Measurements from ENCODE around the gene MARCKS. TPM values are rescaled to one million over a fixed set of nuclear protein-coding genes. Genes with fewer than 3 reads are reported as not detected.
A peak's percentile ranks its signal among the peaks of the same experiment; 100 is the strongest.

The MARCKS gene
- total RNA-seq, 1 donor from 2014 or later, result 163 TPM

DNA sequence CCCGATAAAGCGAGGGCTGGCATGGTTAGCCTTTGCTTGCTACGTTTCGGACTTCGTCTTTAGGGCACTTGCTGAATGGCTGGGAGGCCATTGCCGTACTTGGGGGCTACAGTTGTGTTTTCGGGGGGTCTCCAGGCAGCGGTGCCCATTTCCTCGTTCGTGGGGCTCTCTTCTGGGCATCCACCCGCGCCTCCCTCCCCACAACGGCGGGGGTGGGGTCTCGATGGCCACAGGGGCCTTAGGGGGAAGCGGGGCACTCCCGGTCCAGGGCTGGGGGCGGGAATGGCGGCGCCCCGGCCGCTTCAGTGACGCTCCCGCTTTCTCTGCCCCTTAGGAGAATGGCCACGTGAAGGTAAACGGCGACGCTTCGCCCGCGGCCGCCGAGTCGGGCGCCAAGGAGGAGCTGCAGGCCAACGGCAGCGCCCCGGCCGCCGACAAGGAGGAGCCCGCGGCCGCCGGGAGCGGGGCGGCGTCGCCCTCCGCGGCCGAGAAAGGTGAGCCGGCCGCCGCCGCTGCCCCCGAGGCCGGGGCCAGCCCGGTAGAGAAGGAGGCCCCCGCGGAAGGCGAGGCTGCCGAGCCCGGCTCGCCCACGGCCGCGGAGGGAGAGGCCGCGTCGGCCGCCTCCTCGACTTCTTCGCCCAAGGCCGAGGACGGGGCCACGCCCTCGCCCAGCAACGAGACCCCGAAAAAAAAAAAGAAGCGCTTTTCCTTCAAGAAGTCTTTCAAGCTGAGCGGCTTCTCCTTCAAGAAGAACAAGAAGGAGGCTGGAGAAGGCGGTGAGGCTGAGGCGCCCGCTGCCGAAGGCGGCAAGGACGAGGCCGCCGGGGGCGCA lies 2.4 kb downstream of the MARCKS start:
- Mint-ChIP-seq H3K4me3 (peak overlapping the region; percentile 93), H3K27me3 (ENCODE audit: insufficient read depth, low read depth) (peaks cover 15% of the 10 kb centered on the region), H3K27ac (peak overlapping the region; percentile 87), H3K36me3 (peaks cover 30% of the 10 kb centered on the region), H3K9me3 (peaks cover 4% of the 10 kb centered on the region), H3K4me1 (peaks cover 19% of the 10 kb centered on the region)
- Histone ChIP-seq H3K9me3 (ENCODE audit: low read depth) (no peaks in the 10 kb centered on the region), H3K79me2 (ENCODE audit: low read depth) (peaks cover 89% of the 10 kb centered on the region), H3K4me2 (peak overlapping the region; percentile 92), H3K9ac (peak overlapping the region; percentile 62), H4K20me1 (ENCODE audit: low read depth) (peaks cover 39% of the 10 kb centered on the region), H3K4me1 (peaks cover 13% of the 10 kb centered on the region), H3K36me3 (peaks cover 4% of the 10 kb centered on the region), H2AFZ (replicated peaks) (no peak overlapping the region), H3F3A (ENCODE audit: low read depth) (peaks cover 43% of the 10 kb centered on the region), H3K27me3 (no peaks in the 10 kb centered on the region), H3K27ac (peak overlapping the region; percentile 79), H3K4me3 (peak overlapping the region; percentile 97)
- peak; percentile 56 for DNase-seq (ENCODE audit: low spot score)
- TF ChIP-seq EZH2phosphoT487 (IDR thresholded peaks at IDR 0.05), result no peak
- TF ChIP-seq CTCF (IDR thresholded peaks at IDR 0.05), result no peak
- no peak for TF ChIP-seq EZH2 (IDR thresholded peaks at IDR 0.05)

GRCh38 chr6:113860181-113860955 lies 3.2 kb downstream of the MARCKS start:
- H3K4me2 ChIP-seq, result peak overlapping the region; percentile 92
- peaks cover 13% of the 10 kb centered on the region for H3K4me1 ChIP-seq
- peak overlapping the region; percentile 97 for H3K4me3 ChIP-seq
- Mint-ChIP-seq H3K4me3 (peak overlapping the region; percentile 96), H3K27me3 (ENCODE audit: insufficient read depth, low read depth) (peaks cover 15% of the 10 kb centered on the region), H3K27ac (peak overlapping the region; percentile 99), H3K9me3 (peaks cover 4% of the 10 kb centered on the region), H3K4me1 (peaks cover 18% of the 10 kb centered on the region), H3K36me3 (peaks cover 30% of the 10 kb centered on the region)
- no peak for TF ChIP-seq EZH2phosphoT487 (IDR thresholded peaks at IDR 0.05)
- peaks cover 50% of the 10 kb centered on the region for H3F3A ChIP-seq (ENCODE audit: low read depth)
- H4K20me1 ChIP-seq (ENCODE audit: low read depth), result peaks cover 39% of the 10 kb centered on the region
- peak; percentile 43 for DNase-seq (ENCODE audit: low spot score)
- H3K9me3 ChIP-seq (ENCODE audit: low read depth), result no peaks in the 10 kb centered on the region
- H3K9ac ChIP-seq, result no peak overlapping the region
- no peak overlapping the region for H2AFZ ChIP-seq (replicated peaks)
- H3K27ac ChIP-seq, result no peak overlapping the region
- H3K27me3 ChIP-seq, result no peaks in the 10 kb centered on the region
- peaks cover 4% of the 10 kb centered on the region for H3K36me3 ChIP-seq
- H3K79me2 ChIP-seq (ENCODE audit: low read depth), result peaks cover 89% of the 10 kb centered on the region

DNA sequence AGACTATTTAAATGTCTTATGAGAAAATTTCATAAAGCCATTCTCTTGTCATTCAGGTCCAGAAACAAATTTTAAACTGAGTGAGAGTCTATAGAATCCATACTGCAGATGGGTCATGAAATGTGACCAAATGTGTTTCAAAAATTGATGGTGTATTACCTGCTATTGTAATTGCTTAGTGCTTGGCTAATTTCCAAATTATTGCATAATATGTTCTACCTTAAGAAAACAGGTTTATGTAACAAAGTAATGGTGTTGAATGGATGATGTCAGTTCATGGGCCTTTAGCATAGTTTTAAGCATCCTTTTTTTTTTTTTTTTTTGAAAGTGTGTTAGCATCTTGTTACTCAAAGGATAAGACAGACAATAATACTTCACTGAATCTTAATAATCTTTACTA lies 5.0 kb downstream of the MARCKS start:
- H3K27me3 Mint-ChIP-seq (ENCODE audit: insufficient read depth, low read depth), result peaks cover 15% of the 10 kb centered on the region
- peaks cover 4% of the 10 kb centered on the region for H3K36me3 ChIP-seq
- H3K9me3 Mint-ChIP-seq, result peaks cover 4% of the 10 kb centered on the region
- H3K27ac Mint-ChIP-seq, result no peak overlapping the region
- H3K9ac ChIP-seq, result no peak overlapping the region
- no peak overlapping the region for H3K27ac ChIP-seq
- H3F3A ChIP-seq (ENCODE audit: low read depth), result peaks cover 47% of the 10 kb centered on the region
- H3K4me2 ChIP-seq, result peak overlapping the region; percentile 92
- peaks cover 39% of the 10 kb centered on the region for H4K20me1 ChIP-seq (ENCODE audit: low read depth)
- TF ChIP-seq EZH2 (IDR thresholded peaks at IDR 0.05) (no peak), CTCF (IDR thresholded peaks at IDR 0.05) (no peak), EZH2phosphoT487 (IDR thresholded peaks at IDR 0.05) (no peak)
- no peak for DNase-seq (ENCODE audit: low spot score)
- peaks cover 30% of the 10 kb centered on the region for H3K36me3 Mint-ChIP-seq
- H3K27me3 ChIP-seq, result no peaks in the 10 kb centered on the region
- no peak overlapping the region for H2AFZ ChIP-seq (replicated peaks)
- H3K4me3 ChIP-seq, result peak overlapping the region; percentile 97
- H3K9me3 ChIP-seq (ENCODE audit: low read depth), result no peaks in the 10 kb centered on the region
- peak overlapping the region; percentile 96 for H3K4me3 Mint-ChIP-seq
- peaks cover 18% of the 10 kb centered on the region for H3K4me1 Mint-ChIP-seq
- H3K4me1 ChIP-seq, result peaks cover 7% of the 10 kb centered on the region
- H3K79me2 ChIP-seq (ENCODE audit: low read depth), result peaks cover 72% of the 10 kb centered on the region
